H1 (cell line): ENCODE results near the gene NDST3. TPM values are rescaled to one million over a fixed set of nuclear protein-coding genes. Genes with fewer than 3 reads are reported as not detected.

Experiments
- POU5F1 ChIP-seq: IDR thresholded peaks from 2 replicates; pipeline ENCODE4 v1.6.1; 2011; ENCODE audit warnings: low read depth, mild to moderate bottlenecking, low read length, moderate library complexity
- SIN3A ChIP-seq, 2 experiments: IDR thresholded peaks in 1 of 2; conservative IDR thresholded peaks in 1 of 2; 2 replicates each; pipeline ENCODE4 v1.6.1; 2011 to 2012; ENCODE audit warnings: low read length in 2 of 2, improper control_type of control experiment in 1 of 2, low read depth in 1 of 2, mild to moderate bottlenecking in 1 of 2
- polyA plus RNA-seq, 7 experiments: library from polyadenylated mRNA; depleted of rRNA in 3 of 7; stranded (reverse) in 5 of 7; unstranded in 2 of 7; fragments of >200 nt in 5 of 7; fragments of 200-250 nt in 2 of 7; gene quantifications; 1 replicate in 5 of 7; 2 replicates in 1 of 7; 4 replicates in 1 of 7; pipeline versions ENCODE4 v1.2.1 to v1.2.3, GENCODE V29; 2011 to 2013; ENCODE audit warnings: missing spikeins in 2 of 7, mixed read lengths in 2 of 7
- total RNA-seq: library from RNA; stranded (reverse); fragmentation: NEBNext Ultra II Directional; extraction: Animal tissue kit (Norgen Biotek cat#: 25700); gene quantifications from 2 replicates; pipeline ENCODE4 v1.2.1, GENCODE V29; 2021

The NDST3 gene
- total and polyA plus RNA-seq, 2 of the 8 experiments (the other 6 are each of a cell fraction or from before 2014, with no cell fraction given), result 0.35 to 0.60 TPM

DNA sequence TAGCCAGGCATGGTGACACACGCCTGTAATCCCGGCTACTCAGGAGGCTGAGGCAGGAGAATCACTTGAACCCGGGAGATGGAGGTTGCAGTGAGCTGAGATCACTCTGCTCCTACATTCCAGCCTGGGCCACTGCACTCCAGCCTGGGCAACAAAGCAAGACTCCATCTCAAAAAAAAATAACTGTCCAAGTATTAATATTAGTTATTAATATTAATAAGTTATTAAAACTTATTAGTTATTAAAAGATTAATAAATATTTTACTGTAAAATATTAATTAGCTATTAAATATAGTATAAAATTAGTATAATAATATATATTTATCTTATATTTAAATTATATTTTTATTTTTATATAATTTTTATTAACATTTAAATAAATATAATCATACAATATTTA lies 19.5 kb upstream of the NDST3 start (continued):
- TF ChIP-seq SIN3A (conservative IDR thresholded peaks at IDR 0.05 in 1 of 2, IDR thresholded peaks at IDR 0.05 in 1 of 2; ENCODE audit: low read depth in 1 of 2, low read length in 2 of 2), result no peak
- TF ChIP-seq POU5F1, result no peak
